Inferior parietal cortex (tissue), 1 donor: Measurements from ENCODE around the gene HSPB9.
"Not testable (repeated sequence)": the region's sequence is repeated elsewhere in the genome, so short reads cannot be mapped to it uniquely, and the experiment has no call there.

Source experiments
- DNase-seq: peaks from one replicate; pipeline ENCODE4 v3.0.0-alpha.2; 2016; ENCODE audit errors: extremely low spot score

The HSPB9 gene

DNA sequence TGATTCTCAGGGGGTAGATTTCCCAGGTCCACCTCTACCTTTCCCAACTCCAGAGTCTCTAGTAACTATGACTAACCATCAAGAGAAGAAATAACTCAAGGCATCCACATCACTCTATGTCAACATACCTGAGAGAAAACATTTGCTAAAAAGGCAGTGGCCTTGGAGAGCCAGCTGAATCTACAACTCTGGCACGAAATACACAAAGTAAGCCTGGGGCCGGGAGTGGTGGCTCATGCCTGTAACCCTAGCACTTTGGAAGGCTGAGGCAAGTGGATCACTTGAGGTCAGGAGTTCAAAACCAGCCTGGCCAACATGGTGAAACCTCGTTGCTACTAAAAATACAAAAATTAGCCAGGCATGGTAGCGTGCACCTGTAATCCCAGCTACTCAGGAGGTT lies 20.5 kb downstream of the HSPB9 start:
- not testable (repeated sequence) for DNase-seq

DNA sequence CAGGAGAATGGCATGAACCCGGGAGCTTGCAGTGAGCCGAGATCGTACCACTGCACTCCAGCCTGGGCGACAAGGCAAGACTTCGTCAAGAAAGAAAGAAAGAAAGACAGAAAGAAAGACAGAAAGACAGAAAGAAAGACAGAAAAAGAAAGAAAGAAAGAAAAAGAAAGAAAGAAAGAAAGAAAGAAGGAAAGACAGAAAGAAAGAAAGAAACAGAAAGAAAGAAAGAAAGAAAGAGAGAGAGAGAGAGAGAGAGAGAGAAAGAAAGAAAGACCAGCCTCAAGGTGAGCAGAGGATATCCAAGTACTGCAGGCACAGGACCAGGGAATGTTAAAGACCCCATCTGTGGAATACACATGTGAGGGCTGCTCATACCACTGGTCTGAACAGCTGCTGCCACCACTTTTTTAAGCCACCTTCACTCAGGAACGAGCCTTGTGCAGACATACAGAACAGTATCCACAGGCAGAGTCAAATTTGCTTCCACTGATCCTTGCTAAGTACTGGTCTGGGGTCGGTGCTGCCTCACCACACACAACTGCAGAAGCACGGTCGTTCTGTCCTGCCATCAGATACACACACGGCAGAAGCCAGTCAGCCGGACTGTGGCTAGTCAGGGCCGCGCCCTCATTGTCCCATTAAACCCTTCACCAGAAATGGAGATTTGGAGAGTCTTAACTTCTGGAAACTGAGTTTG lies 24.5 kb downstream of the HSPB9 start:
- DNase-seq, result no peak

DNA sequence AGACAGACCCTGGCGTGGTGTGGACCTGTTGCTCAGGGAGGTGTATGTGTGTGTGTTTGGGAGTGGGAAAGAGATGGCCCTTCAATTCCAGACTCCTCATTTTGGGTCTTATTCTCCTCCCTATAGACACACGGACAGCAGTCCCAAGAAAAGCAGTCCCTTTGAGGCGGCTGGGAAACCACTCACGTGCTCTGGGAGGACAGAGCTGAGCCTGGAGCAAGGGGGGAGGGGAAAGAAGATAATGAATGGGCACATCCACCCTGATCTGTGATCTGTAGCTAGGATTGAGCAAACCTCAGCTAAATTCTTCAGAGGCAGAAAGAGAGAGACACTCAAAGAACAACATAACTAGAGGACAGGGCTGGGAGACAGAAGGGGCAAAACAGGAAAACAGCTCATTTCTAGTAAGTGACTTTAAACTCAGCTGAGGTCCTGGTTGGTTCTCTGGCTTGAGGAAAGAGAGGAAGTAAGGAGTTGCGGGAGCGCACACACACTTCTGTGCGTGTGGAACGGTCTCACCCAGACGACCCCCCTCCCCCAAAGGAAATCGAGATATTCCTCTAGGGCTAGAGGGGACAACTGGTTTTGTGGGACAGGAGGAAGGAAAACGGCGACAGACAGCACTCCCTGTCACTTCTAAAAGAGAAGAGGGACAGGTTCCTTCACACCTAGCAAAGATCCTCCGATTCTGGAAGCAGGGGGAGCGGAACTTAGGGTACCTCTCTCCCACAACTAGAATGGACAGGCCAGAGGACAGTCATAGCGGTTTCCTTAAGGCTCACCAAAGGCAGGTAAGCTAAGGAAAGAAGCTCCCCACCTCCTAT lies 31.5 kb downstream of the HSPB9 start:
- DNase-seq, result no peak

DNA sequence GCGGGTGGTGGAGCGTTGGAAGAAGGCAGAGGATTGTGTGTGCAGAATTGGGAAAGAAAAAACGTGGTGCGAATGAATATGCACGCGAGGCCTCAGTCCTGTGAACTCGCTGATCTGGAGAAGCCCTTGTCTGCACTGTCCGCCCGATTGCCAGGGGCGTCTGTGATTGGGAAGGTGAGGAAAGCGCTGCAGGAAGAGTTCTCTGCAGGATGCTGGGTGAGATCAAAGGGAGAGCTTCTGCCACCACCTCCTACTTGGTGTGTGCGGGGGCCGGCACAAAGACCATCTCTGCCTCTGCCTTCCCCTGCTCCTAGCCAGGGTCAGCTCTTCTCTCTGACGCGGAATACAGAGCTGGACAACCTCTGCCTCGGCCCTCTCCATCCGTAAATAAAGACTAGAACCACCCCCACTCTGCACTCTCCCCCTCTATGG lies 33.0 kb downstream of the HSPB9 start:
- no peak for DNase-seq

DNA sequence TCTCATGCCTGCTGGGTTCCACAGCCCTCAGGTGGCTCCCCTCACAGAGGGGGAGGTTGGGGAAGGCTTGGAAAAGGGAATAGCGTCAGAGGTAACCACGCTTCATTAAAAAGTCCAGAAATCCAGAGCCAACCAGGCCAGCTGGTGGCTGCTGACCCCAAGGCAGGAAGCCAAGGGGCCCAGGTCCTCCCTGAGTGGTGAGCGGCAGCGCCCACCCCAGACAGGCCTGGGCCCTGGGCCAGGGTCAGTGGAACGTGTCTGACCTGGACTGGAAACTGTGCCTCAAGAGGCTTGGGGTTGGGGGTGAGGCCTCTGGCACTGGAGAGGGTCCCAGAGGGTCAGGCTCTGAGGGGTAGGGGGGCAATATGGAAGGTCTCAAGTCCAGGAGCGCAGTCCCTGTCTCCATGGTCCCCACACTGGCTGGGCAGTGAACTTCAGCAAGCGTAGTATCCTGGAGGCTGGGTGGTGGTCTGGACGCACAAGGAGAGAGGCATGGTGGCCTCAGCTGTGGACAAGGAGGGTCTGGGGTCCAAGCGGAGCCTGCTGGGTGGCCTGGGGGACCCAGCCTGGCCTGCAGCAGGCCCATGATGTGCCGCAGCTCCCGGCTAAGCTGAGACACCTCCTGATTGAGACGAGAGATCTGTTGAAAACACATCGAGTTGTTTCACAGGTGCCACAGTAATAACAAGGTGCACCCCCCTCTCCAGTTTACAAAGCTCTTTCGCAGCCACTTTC lies 37.4 kb downstream of the HSPB9 start:
- no peak for DNase-seq

DNA sequence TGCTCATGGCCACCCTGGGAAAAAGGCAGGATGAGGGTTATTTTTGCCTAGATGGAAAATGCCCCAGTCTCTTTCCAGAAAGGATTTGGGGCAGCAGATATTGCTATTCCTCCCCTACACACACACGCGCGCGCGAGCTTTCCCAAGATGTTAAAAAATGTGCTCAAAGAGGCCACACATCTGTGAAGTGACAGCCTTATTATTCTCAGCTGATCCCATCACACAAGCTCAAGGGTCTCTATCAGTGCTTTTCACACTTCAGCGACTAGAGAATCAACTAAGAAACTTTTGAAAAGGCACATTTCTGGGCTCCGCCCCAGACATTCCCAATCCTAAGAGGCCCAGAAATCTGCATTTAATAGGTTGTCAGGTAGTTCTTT lies 37.9 kb downstream of the HSPB9 start:
- no peak for DNase-seq

DNA sequence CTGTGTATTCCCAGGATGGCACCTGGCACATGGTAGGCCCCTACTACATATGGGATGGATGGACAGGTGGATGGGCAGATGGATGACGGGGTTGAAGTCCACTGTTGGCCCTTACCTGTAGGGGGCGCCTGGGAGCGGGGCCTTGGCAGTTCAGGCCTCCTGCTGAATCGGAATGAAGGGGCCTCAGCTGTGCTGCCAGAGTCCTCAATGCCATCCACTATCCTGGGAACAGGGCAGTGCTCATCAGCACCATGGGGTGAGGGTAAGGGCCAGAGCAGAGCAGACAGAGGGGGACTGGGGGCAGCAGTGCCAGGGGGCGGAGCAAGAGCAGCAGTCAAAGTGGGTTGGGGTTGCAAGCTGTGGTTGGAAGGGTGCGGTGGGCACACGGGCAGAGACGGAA lies 40.5 kb downstream of the HSPB9 start:
- no peak for DNase-seq

DNA sequence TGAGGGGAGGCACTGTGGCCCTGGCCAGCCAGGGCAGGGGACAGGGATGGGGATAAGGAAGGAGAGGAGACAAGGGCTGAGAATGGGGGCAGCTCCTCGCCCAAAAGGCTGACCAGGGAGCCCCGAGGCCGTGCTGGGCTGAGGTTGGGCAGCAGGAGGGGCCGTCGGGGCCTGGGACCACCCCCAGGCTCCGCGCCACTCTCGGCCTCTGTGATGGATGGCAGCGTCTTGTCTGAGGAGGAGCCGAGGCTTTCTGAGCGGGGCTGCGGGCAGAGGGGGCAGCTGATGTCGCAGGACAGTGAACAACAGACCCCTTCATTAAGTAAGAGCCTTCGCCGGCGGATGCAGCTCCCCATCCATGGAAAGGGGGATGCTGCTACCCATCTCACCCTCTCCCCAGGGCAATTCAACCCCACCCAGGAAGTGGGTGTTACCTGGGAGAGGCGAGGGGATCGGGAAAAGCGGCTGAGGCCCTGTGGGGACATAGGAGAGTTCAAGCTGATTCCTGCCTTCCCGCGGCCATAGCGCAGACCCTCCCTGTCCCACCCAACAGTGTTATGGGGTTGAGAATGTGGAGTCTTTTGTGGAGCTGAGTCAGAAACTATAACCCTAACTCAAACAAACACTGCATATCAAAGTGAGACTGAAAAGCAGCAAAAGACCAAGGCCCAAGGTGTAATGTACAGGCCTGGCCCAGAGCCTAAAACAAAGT lies 41.2 kb downstream of the HSPB9 start:
- DNase-seq, result no peak

DNA sequence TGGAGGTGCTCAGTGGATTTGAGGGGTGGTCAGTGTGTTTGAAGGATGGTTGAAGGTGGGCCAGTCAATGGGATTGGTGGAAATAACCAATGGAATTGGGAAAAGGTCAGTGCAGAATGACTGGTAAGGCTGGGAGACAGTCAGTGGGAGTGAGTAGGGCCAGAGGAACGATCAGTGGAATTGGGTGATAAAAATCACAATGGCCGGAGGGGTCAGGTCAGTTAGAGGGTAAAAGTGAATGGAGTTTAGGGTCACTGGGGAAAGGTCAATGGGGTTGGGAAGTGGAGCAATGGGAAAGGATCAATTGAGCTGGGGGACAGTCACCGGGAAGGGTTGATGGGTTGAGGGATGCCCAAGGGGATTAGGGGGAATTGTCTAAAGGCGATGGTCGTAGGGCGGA lies 43.1 kb downstream of the HSPB9 start:
- no peak for DNase-seq

DNA sequence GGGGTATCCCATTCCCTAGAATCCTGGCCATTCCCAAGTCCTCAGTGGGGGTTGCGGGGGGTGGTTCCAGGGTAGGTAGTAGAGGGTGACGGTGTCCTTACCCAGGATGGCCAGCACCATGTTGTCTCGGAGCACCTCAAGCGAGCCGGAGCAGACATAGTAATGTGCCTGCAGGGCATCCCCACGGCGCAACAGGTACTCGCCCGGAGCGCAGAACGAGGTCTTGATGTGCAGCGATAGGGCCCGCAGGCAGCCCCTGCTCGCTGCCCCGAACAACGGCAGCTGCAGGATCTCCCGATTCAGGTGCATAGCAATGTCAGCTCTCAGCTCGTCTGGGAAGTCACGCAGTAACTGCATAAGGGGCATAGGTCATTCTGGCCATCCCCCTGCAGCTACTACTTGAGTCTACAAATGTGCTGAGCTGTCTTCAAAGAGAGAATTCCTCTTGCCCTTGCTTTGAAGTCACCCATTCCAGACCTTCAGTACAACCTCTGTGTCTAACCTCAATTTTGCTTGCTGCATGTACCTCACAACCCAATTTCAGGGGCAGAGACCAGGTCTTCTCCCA lies 43.7 kb downstream of the HSPB9 start:
- no peak for DNase-seq

DNA sequence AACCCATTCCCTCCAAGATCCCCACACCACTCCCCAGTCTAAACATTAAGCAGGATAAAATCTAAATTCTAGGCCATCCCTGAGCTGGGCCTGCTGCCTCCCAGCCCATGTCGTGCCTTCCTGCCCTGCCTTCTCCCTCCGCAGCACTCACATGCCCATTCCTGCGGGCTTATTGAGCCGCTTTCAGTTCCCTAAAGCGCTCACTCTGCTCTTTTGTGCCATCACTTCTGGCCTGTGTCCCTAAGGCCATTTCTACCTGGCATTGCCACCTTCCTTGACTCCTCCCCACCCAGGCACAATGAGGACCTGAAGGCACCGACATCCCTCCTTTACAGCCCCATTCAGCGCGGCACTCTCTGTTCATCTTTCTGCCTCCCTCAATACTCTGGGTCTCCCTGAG lies 45.2 kb downstream of the HSPB9 start:
- no peak for DNase-seq

DNA sequence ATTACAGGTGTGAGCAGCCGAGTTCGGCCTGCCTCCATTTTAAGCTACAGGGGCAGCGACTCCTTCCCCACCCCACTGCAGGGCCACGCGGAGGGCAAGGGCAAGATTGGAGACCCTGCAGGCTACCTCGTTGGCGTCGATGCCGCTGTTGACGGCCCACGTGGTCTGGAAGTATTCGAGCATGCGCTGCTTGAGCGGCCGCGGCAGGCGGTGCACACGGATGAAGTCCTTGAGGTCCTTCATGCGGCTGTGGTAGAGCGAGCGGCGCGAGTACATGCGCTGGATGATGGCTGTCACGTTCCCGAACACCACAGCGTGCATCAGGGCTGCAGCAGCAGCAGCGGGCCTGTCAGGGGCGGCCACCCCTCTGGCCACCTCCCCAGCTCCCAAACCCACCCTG lies 46.7 kb downstream of the HSPB9 start:
- DNase-seq, result no peak

DNA sequence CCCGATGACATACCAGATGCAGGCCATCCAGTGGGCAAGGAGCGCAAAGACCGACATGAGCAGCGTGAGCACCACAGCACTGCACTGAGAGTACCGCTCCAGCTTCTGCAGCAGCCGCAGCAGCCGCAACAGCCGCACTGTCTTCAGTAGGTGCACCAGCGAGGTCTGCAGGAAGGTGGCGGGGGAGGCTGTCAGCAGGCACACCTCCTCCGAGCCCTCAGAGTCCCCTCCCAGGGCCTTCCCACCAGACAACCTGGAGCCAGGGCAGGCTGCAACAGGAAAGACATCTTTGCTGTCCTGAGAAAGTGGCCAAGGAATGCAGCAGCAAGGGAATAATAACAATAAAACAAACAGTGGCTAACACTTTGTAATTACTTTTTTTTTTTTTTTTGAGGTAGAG lies 49.2 kb downstream of the HSPB9 start:
- no peak for DNase-seq
